HG03066 (cell line): ENCODE measurements around the gene ELOVL3.

Experiments
- ATAC-seq: cut with Tn5 transposase; IDR thresholded peaks from one replicate; pipeline ENCODE4 v1.9.1; 2021; ENCODE audit warnings: low read depth; ENCODE audit not compliant: unreplicated experiment

ELOVL3 gene

GRCh38 chr10:102222797-102223196, 3.3 kb upstream of the ELOVL3 start:
- ATAC-seq, result no peak

- no peak for ATAC-seq
These were observed 407 bp downstream of the ELOVL3 start for GRCh38 chr10:102226542-102226870.

- no peak for ATAC-seq
These were observed 951 bp downstream of the ELOVL3 start for GRCh38 chr10:102227050-102227449.

GRCh38 chr10:102229810-102230263, 3.7 kb downstream of the ELOVL3 start:
- no peak for ATAC-seq

- ATAC-seq, result no peak
These were observed 4.3 kb downstream of the ELOVL3 start for GRCh38 chr10:102230264-102230860.

GRCh38 chr10:102230861-102231356, 4.8 kb downstream of the ELOVL3 start:
- ATAC-seq, result no peak

GRCh38 chr10:102231357-102232318, 5.5 kb downstream of the ELOVL3 start:
- ATAC-seq, result no peak

- ATAC-seq, result no peak
These were observed 7.9 kb downstream of the ELOVL3 start for GRCh38 chr10:102233997-102234396.

- ATAC-seq, result no peak
These were observed 8.9 kb downstream of the ELOVL3 start for GRCh38 chr10:102234888-102235597.

- ATAC-seq, result no peak
These were observed 9.5 kb downstream of the ELOVL3 start for GRCh38 chr10:102235598-102235920.

GRCh38 chr10:102236006-102236405, 9.9 kb downstream of the ELOVL3 start:
- no peak for ATAC-seq

GRCh38 chr10:102237711-102238252, 11.7 kb downstream of the ELOVL3 start:
- ATAC-seq, result no peak

GRCh38 chr10:102240467-102241031, 14.4 kb downstream of the ELOVL3 start:
- no peak for ATAC-seq

- no peak for ATAC-seq
These were observed 14.9 kb downstream of the ELOVL3 start for GRCh38 chr10:102241032-102241443.

- peak; percentile 33 for ATAC-seq
These were observed 15.5 kb downstream of the ELOVL3 start, which contains the start of gene PITX3 for GRCh38 chr10:102241444-102242117. PITX3 (minus strand) TSS chr10:102241512; CDS start chr10:102232080, 9,432 bp downstream.

GRCh38 chr10:102242118-102242485, 16.0 kb downstream of the ELOVL3 start:
- ATAC-seq, result no peak

- ATAC-seq, result no peak
These were observed 17.2 kb downstream of the ELOVL3 start for GRCh38 chr10:102243309-102243708.

- peak; percentile 85 for ATAC-seq
These were observed 19.2 kb downstream of the ELOVL3 start, which contains the start of gene GBF1 for GRCh38 chr10:102245082-102245931. GBF1 (plus strand) TSS chr10:102245532; CDS start chr10:102258939, 13,407 bp downstream.

- no peak for ATAC-seq
These were observed 19.8 kb downstream of the ELOVL3 start for GRCh38 chr10:102245932-102246251.
